ENCODE results near the gene AGTRAP.

GRCh38 chr1:11778844-11779623 lies 43.1 kb downstream of the AGTRAP start:
- TF ChIP-seq RAD21 (IDR thresholded peaks at IDR 0.05; ENCODE audit: low read length) (no peak), MAFK (IDR thresholded peaks at IDR 0.05; ENCODE audit: low read depth, low read length) (no peak), CTCF (conservative IDR thresholded peaks at IDR 0.05; ENCODE audit: low read depth, low read length) (no peak), USF2 (IDR thresholded peaks at IDR 0.05; ENCODE audit: low read depth, low read length) (no peak), POLR2A (IDR thresholded peaks at IDR 0.05; ENCODE audit: low read depth, low read length) (no peak), RFX5 (IDR thresholded peaks at IDR 0.05; ENCODE audit: low read depth, low read length) (no peak)

Data from IMR-90 (cell line).